Measurements from ENCODE around the gene GRM3.
"Not testable (repeated sequence)": the region's sequence is repeated elsewhere in the genome, so short reads cannot be mapped to it uniquely, and the experiment has no call there.

GRM3 gene

DNA sequence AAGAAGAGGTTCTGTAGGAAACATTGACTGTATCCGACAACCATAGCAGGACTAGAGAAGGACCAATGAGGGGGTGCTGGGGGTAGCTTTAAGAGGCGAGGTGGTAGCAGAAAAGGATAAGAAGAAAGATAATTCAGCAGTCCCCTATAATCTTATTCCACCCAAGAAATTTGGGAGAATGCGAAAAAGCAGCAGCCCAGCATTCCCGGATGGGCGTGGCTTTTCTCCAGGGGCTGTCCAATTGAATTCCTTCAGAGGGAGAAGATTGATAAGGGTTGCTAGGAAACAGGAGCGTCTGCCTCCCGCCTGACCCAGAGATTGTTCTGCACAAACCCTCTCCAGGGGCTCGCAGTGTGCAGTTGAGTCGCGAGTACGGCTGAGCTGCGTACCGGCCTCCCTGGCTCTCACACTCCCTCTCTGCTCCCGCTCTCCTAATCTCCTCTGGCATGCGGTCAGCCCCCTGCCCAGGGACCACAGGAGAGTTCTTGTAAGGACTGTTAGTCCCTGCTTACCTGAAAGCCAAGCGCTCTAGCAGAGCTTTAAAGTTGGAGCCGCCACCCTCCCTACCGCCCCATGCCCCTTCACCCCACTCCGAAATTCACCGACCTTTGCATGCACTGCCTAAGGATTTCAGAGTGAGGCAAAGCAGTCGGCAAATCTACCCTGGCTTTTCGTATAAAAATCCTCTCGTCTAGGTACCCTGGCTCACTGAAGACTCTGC is at the start of gene GRM3:
GRM3 (plus strand) TSS at position 349 of the 721 bp plus-strand sequence. CDS start 121,237 bp downstream, outside the sequence.
- no peak for DNase-seq

DNA sequence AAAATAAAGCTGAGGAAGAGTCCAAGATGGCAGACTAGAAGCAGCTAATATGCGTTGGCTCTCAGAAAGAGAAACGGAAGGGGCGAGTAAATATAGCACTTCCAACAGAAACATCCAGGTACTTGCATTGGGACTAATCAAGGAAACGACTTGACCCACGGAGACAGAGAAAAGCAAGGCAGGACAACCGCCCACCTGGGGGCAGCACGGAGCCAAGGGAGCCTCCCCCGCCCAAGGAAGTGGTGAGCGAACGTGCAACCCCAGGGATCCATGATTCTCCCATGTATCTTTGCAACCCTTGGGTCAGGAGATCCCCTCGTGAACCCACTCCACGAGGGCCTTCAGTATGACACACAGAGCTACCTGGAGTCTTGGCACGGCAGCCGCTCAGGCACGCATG is 45.4 kb upstream of the GRM3 start:
- no peak for DNase-seq

DNA sequence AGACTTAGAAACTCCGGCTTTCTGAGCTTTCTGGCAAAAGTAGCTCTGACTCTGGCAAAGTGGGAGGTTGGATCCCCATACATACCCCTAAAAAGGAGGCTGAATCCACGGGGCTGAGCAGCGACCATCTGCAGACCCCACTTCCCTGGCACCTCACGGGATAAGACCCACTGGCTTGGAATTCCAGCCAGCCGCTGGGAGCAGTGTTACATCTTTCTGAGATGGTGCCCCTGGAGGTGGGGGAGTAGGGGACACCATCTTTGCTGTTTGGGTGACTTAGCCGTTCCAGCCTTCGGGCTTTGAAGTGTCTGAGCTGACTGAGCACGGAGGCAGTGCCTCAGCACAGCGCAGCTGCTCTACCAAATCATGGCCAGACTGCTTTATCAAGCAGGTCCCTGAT is 45.0 kb upstream of the GRM3 start:
- no peak for DNase-seq

DNA sequence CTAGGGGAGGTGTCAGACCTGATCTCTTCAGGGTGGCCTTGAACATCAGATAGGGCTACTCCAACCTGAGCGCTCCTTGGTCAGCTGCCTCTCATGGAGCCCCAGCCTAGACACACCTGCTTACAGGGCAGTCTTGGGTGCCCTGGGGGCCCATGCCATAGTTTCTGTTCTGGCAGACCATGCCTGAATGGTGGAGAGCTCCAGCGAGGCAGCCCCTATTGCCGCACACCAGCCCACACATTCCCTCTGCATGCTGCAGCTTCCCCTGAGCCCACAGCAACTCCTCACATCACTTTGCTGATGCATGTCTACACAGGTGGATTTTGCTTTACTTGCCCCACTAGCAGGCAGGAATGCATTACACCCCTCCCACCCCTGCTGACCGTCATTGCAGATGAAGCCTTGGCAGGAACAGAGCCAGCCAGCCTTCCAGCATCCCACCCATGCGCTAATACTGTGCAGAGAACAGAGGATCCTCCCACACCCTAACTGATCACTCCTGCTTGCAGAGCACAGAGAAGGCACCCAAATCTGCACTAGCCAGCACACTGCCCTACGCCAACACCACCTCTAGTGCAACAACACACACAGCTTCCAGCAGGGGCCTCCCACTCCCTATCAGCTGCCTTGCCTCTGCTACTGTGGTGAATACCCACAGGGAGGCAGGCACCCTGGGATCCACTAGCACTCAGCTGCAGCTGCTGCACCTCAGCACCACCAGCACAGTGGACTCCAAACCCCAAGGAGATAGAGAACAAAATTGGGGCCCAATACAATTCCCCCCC is 43.0 kb upstream of the GRM3 start:
- no peak for DNase-seq

DNA sequence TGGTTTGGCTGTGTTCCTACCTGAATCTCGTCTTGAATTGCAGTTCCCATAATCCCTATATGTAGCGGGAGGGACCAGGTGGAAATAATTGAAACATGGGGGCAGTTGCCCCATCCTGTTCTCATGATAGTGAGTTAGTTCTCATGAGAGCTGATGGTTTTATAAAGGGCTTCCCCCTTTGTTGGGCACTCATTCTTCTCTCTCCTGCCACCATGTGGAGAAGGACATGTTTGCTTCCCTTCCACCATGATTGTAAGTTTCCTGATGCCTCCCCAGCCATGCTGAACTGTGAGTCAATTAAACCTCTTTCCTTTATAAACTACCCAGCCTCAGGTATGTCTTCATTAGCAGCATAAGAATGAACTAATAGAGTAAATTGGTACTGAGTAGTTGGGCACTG is 28.0 kb upstream of the GRM3 start:
- DNase-seq, result not testable (repeated sequence)

DNA sequence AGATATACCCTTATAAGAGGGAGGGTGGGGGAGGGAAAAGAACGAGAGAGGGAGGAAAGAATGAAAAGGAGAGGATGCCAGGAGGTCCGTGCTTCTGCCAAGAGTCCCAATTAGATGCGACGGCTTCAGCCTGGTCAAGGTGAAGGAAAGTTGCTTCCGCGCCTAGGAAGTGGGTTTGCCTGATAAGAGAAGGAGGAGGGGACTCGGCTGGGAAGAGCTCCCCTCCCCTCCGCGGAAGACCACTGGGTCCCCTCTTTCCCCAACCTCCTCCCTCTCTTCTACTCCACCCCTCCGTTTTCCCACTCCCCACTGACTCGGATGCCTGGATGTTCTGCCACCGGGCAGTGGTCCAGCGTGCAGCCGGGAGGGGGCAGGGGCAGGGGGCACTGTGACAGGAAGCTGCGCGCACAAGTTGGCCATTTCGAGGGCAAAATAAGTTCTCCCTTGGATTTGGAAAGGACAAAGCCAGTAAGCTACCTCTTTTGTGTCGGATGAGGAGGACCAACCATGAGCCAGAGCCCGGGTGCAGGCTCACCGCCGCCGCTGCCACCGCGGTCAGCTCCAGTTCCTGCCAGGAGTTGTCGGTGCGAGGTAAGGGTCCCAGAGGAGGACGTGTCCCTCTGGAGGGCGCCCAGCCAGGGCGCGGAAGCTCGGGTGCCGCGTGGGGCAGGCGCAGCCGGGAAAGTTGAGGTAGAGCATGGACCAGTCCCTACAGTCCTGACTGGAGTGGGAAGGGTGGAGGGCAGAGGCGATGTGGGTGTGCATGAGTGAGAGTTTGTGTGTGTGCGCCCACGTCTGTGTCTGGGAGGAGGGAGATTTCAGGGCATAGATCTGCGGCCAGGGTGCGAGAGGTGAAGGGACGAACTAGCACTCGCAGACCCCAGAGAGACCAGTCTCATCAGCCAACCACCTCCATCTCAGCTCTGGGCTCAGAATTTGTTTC is 844 bp downstream of the GRM3 start:
- DNase-seq, result no peak

DNA sequence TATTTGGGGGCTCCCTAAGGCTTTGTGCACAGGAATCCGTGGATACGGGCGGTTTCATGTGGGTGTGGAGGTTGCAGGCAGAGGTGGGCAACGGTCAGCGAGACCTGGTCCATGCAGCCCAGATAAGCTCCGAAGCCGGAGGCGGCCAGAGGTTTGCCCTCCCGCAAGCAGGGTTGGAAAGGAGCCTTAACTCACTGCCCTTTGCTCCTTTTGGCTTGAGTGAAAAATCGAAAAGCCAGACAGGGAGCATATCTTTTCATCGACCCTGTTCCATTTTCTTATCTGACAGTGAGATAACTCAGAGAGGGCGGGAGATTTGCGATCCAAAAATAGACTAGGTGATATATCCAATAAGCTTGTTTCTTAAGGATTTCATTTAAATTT is 1.5 kb downstream of the GRM3 start:
- DNase-seq, result no peak

DNA sequence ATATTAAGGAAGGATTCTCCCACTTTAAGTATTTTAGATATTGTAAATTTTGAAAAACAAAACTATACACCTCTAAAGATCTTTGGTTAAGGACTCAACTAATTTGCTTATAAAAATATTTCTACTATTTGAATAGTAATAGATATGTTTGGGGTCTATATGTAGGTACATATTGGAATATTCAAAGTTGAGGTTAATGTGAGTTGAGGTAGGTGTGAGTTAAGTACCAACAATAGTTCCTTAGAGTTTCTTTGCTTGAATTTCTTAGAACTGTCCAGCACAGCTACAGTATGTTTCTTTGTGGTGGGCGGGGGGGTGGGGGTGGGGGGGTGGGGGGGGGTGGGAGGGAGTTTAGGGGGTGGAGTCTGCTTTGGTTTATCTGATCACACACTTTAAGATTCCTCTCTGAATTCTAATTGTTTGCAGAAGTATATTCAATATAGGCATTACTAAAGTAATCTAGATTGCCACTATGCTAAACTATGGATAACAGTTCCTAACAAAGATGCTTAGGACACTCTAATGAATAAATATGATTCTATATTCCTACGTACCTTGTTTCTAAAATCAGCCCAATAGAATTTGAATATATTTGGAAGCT is 2.1 kb downstream of the GRM3 start:
- DNase-seq, result no peak

DNA sequence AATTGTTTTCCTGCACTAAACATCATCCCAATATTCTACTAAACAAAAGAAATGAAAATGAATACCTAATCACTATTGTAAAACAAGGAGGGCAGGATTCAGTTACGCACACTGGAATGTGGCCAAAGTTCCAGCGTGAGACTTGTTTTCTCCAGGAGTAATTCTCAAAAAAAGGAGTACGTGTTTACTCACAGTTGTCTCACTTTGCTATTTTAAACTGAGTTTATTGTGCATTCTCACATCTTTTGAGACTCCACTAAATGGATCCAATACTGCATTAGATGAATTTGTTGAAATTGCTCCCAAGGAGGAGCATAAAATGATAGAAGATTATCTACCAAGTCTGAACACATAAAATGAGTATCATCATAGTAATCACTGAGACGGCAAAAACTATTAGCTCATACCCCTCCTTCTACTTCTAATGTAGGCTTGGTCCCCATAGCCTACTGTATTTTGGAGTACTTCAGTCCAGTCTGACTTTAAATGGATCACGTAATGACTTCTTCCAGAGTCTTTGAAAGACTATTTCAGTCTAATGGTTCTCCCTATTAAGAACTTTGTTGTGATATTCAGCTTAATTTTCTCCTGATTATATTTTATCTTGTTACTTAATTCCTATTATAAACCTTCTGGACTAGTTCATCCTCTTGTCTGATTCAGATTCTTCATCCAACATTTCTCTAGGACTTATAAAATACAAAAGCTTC is 3.8 kb downstream of the GRM3 start:
- no peak for DNase-seq

DNA sequence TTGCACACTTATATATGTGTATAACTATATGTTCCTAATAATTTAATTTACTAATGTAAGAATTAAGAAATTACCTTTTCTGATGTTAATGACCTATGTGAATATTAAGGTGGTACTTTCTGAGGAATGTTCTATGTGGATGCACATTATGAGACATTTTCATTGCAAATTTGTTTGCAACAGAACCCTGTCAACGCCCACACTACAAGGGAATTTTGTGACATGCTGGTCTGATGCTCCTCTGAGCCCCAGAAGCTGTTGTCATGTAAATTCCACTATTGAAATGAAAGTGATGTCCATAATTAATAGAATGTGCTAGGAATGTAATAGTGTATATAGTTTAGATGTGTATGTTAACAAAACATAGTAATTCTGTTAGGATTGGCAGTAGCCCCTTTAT is 4.5 kb downstream of the GRM3 start:
- DNase-seq, result no peak

DNA sequence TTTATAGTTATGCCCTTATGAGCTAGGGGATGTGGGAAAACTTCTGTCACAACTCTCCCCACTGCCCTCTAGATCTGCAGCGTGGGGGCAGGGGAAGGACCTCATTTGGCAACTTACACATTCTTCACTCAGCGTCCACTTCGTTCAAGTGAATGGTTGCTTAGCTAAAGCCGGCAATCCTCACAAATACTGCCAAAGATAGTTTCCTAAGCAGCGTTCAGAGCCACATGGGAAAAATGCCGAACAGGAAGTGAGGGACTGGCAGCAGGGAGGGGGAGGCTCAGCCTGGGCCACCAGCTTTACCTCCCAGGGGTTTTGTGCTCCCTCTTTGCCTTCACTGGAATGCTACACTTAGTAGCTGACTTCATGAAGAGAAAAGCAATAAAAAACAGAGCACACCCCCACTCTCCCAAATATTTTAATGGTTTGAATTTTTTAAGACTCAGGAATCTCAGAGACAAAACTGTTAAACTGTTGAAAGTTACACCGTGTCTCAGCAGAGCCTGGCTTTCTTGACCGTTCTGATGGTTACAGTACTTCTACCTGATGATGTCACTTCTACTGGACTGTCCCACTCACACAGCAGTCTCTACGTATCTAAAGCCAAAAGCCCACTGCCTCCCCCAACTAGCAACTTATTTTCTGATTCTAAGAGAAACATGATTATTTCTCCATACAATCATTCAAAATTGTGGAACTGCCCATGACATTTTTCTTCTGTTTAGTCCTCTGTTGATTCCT is 10.4 kb downstream of the GRM3 start:
- no peak for DNase-seq

DNA sequence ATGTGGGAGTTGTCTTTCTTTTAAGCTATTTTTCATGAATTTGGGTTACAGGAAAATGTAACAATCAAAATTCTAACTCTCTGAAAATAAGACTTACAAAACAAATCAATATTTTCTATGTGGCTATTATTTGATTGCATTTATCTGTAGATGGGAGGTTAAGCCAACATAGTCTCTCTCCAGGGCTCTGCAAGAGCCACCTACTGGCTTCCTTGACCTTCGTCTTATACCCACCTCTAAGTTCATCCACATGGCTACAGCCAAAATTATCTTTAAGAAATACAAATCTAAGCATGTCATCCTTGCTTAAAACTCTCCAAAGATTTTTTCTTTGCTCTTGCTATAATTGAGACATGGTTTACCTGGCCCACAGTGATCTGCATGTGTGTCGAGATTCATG is 14.2 kb downstream of the GRM3 start:
- DNase-seq, result no peak

DNA sequence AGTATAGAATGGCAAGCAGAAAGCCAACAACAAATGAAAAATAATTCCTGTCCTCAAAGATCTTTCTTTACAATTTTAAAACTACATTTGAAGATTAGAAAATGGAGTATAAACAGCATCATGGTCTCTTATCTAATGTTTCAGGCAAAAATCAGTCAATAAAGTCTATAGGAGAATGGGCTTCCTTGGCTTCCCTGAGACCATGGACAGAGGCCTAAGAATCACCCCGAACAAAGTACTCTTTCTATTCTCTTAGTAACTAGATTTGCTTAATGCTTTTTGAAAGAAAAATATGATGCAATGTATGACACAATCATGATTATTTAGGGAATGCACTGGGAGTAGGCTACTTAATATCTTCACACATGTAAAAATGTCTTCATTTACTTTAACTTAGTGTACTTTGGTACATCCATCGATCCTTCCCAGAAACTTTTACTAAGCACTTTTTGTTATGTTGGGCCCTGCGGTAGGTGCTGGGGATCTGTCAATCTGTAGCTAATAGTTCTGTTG is 17.3 kb downstream of the GRM3 start:
- DNase-seq, result no peak

DNA sequence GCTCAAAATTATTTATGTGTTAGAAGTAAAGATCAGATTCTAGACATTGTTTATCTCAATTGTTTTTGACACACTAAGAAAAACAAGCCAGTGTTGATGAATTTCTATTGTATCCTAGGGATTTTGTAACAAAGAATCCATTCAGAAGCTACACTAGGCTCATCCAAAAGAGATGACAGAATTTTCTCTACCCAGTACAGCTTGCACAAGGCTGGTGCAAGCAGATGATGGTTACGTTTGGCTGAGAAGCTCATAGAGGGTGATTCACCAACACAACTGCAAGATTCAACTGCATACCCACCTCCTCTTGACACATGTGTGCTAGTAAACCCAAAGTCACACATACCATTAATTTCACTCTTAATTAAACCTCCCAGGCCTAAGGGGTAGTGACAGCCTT is 20.8 kb downstream of the GRM3 start:
- no peak for DNase-seq

DNA sequence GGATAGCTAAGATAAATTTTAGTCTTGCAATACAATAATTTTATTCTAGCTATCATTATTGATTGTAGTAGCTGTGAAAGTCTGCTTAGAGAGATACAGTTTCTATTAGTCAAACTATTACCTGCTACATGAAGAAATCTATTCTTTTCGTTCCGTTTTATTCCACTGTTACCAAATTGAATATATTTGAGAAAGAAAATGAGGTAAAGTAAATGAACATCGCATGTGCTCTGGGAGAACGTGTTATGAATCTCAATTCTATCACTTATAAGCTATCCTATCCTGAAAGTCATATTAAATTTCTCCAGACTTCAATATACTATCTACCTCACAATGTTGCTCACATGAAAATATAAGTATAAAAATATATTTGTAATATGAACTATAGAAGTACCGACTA is 21.3 kb downstream of the GRM3 start:
- DNase-seq, result no peak

DNA sequence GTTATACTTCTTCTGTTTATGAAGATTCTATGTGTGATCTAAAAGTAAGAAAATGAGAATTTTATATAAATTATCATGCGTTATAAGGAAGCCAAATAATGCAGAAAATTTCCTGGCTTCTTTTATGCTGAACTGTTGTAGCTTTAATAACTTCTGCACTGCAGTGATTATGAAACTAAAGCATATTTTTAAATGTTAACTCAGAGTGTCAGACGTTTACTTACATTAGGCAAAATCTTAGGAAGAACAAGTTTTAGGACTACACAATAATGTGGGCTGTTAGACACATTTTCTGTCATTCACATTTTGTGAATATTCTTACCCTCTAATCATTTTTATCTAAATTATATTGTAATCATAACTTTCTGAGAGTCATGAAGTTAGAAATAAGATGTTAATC is 22.0 kb downstream of the GRM3 start:
- DNase-seq, result no peak

DNA sequence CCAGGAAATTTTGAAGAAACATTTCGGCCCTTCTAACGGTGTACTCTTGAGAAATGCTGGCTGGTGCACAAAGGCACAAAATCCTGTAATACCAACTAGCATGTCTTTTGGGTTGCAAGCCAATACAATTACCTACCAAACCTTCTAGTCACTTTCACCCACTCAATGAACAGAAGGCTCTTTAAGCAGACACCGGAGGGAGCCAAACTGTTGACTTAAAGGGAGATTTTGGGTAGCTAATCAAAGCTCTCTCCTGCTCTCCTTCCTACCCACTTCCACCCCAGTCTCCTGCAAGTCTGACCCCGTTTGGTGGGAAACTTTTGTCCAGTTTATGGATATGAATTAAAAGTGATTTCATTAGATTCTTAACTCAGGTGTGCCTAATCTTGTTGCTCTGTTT is 24.0 kb downstream of the GRM3 start:
- no peak for DNase-seq

DNA sequence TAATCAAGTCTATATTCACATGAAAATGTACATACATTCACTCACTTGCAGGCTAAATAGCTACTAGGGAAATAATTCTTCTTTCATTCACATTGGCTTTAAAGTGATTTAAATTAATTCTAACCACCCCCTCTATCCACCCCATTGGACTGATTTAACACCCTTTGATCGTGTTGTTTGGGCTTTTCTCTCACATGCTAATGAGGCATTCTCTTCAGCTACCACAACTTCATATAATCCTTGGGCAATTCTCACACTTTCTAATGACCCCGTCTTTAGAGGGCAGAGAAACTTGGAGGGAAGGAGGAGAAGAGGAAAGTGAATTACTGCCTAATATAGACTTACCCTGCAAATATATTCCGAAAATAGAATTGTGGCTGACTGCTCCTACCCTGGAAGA is 24.6 kb downstream of the GRM3 start:
- no peak for DNase-seq

DNA sequence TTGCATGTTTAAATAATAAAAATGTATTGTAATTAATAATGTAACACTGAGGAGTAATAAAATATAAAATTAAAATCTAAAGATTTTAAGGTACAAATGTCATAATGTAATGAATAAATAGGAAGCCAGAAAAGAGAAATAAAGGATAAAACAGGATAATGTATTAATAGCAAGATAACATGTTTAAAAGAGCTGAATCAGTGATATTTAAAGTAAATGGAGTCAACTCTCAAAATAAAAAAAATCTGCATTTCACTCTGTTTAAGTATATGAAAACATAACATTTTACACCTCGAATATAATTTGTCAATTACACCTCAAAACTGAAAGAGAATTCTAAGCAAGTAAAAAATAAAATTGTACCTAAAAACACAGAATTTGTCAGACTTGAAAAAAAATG is 44.1 kb downstream of the GRM3 start:
- DNase-seq, result no peak

DNA sequence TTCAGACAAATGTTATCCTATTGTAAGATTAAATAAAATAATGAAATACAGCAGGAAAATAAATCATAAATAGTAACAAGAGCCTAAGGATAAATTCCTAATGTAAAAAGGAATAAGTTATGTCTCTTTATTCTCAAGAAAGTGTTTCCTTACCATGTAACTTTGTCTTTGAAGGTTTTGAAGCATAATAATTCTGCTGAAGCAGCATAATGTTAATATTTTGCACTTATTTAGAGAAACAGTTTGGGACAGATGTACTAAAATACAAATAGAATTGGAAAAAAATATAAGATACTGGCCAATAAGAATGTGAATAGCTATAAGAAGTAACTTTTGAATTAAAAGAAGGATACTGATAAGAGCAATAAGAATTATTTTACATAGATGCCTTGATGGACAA is 45.7 kb downstream of the GRM3 start:
- no peak for DNase-seq

DNA sequence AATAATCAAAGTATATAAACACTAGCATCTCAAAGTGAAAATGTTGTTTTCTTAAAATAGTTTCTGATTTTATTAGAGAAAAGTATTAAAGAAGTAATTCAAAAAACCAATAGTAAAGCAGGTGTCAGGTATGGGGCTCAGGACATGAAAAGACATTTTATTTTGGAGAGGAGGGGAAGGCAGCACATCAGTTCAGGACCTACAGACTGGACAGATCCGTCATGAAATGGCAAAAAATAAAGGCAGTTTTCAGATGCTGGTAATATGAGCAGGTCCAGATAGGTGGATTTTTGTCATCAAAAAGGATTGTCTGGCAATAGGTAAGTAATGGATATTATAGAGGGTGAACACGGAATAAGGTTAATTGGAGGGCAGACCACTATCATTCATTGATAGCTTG is 49.0 kb downstream of the GRM3 start:
- DNase-seq, result no peak

Data from hematopoietic multipotent progenitor cell treated with erythropoietin and hydrocortisone succinate and interleukin-3 and kit ligand, for 8 days (in vitro differentiated cells).